ENCODE data around the gene TENT5C. TPM values are rescaled to one million over a fixed set of nuclear protein-coding genes. Genes with fewer than 3 reads are reported as not detected.

The TENT5C gene
- polyA plus RNA-seq, 1 donor (not counting 4 experiments of a cell fraction or from before 2014, with no cell fraction given) = 0.13 TPM

- dilution Hi-C loops (cut with MboI; ENCODE audit: extremely low pct_ligation_motif_present, low sequenced_read_pairs) = no loop called here
Observed at GRCh38 chr1:117648015-117648414, 42.2 kb downstream of the TENT5C start.

DNA sequence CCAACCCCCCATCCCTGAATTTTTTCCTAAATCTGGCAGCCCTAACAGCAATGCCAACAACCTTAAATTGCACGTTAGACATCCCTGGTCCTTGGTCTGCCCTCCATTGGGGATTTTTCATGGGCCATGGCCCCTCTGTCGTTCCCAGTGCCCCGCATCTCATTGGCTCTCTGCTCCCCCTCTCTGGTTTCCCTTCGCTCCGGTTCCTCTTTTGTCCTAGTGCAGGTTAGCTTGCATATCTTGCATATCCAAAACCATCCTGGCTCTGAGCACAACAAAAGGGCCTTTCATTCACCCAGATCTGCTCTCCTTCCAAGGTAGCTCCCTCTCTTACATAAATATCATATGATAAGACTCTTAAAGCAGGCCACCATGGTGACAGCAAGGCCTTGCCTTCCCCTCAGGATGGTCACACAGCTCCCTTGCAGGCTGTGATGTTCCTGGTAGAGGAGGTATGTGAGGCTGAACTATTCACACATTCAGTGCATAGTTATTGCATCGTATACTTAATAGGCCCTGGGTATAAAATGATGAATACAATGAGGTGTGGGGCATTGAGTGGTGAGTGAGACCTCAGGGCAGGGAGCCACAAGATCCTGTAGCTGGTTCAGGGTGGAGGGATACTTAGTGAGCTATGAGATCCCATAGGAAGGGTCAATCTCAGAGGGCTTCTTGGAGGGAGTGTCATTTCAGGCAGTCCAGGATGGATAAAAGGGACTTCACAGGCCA is 45.2 kb downstream of the TENT5C start:
- Histone ChIP-seq H3K9me3 (ENCODE audit: control insufficient read depth, low read depth, low read length) (no peaks in the 10 kb centered on the region), H3K4me3 (ENCODE audit: control insufficient read depth in 2 of 3, extremely low read depth in 1 of 3, insufficient read depth in 2 of 3, low read depth in 1 of 3, low read length in 3 of 3) (no peak overlapping the region), H3K27me3 (ENCODE audit: control insufficient read depth, extremely low read depth, insufficient read depth, low read length) (no peaks in the 10 kb centered on the region), H3K27ac (ENCODE audit: control insufficient read depth, insufficient read depth, low read length) (no peak overlapping the region), H3K9ac (ENCODE audit: control insufficient read depth, extremely low read depth, insufficient read depth, low read length) (no peak overlapping the region), H3K9me1 (ENCODE audit: control insufficient read depth, extremely low read depth, insufficient read depth, low read length) (no peaks in the 10 kb centered on the region), H3K79me2 (ENCODE audit: control insufficient read depth, insufficient read depth, low read length) (no peaks in the 10 kb centered on the region), H3K4me2 (ENCODE audit: control insufficient read depth, extremely low read depth, insufficient read depth, low read depth, low read length) (no peak overlapping the region), H3K36me3 (ENCODE audit: control insufficient read depth in 2 of 2, extremely low read depth in 1 of 2, insufficient read depth in 2 of 2, low read length in 2 of 2) (no peaks in the 10 kb centered on the region), H4K20me1 (ENCODE audit: control insufficient read depth, extremely low read depth, insufficient read depth, low read length) (no peaks in the 10 kb centered on the region), H3K4me1 (ENCODE audit: control insufficient read depth, extremely low read depth, insufficient read depth, low read length) (peaks cover 18% of the 10 kb centered on the region), H2AFZ (ENCODE audit: control insufficient read depth, low read length) (no peak overlapping the region)
- dilution Hi-C loops (cut with MboI; ENCODE audit: extremely low pct_ligation_motif_present, low sequenced_read_pairs) = no loop called here
- FAIRE-seq (no peak), DNase-seq (ENCODE audit: low read depth, low spot score) (no peak)
- TF ChIP-seq, protein P1, sequence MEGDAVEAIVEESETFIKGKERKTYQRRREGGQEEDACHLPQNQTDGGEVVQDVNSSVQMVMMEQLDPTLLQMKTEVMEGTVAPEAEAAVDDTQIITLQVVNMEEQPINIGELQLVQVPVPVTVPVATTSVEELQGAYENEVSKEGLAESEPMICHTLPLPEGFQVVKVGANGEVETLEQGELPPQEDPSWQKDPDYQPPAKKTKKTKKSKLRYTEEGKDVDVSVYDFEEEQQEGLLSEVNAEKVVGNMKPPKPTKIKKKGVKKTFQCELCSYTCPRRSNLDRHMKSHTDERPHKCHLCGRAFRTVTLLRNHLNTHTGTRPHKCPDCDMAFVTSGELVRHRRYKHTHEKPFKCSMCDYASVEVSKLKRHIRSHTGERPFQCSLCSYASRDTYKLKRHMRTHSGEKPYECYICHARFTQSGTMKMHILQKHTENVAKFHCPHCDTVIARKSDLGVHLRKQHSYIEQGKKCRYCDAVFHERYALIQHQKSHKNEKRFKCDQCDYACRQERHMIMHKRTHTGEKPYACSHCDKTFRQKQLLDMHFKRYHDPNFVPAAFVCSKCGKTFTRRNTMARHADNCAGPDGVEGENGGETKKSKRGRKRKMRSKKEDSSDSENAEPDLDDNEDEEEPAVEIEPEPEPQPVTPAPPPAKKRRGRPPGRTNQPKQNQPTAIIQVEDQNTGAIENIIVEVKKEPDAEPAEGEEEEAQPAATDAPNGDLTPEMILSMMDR (optimal IDR thresholded peaks at IDR 0.05 in 1 of 3, IDR thresholded peaks at IDR 0.05 in 1 of 3, conservative IDR thresholded peaks at IDR 0.05 in 1 of 3; ENCODE audit: extremely low read depth in 1 of 3, insufficient read depth in 2 of 3, low read length in 3 of 3) = no peak
- TF ChIP-seq EZH2 (IDR thresholded peaks at IDR 0.05; ENCODE audit: low read length) = no peak

More at GRCh38 chr1:117648015-117648414, 42.2 kb downstream of the TENT5C start:
- H3K27me3 ChIP-seq (ENCODE audit: control insufficient read depth, extremely low read depth, insufficient read depth, low read length) = no peaks in the 10 kb centered on the region
- DNase-seq (ENCODE audit: low read depth, low spot score) (no peak), FAIRE-seq (no peak)
- H3K79me2 ChIP-seq (ENCODE audit: control insufficient read depth, insufficient read depth, low read length) = no peaks in the 10 kb centered on the region
- H2AFZ ChIP-seq (ENCODE audit: control insufficient read depth, low read length) = no peak overlapping the region
- no peaks in the 10 kb centered on the region for H3K9me1 ChIP-seq (ENCODE audit: control insufficient read depth, extremely low read depth, insufficient read depth, low read length)
- H3K4me1 ChIP-seq (ENCODE audit: control insufficient read depth, extremely low read depth, insufficient read depth, low read length) = no peaks in the 10 kb centered on the region
- no peaks in the 10 kb centered on the region for H3K36me3 ChIP-seq (ENCODE audit: control insufficient read depth in 2 of 2, extremely low read depth in 1 of 2, insufficient read depth in 2 of 2, low read length in 2 of 2)
- H4K20me1 ChIP-seq (ENCODE audit: control insufficient read depth, extremely low read depth, insufficient read depth, low read length) = no peaks in the 10 kb centered on the region
- TF ChIP-seq, protein P1 (optimal IDR thresholded peaks at IDR 0.05 in 1 of 3, IDR thresholded peaks at IDR 0.05 in 1 of 3, conservative IDR thresholded peaks at IDR 0.05 in 1 of 3; ENCODE audit: extremely low read depth in 1 of 3, insufficient read depth in 2 of 3, low read length in 3 of 3) = no peak
- no peak for TF ChIP-seq EZH2 (IDR thresholded peaks at IDR 0.05; ENCODE audit: low read length)
- no peak overlapping the region for H3K4me2 ChIP-seq (ENCODE audit: control insufficient read depth, extremely low read depth, insufficient read depth, low read depth, low read length)
- no peak overlapping the region for H3K9ac ChIP-seq (ENCODE audit: control insufficient read depth, extremely low read depth, insufficient read depth, low read length)
- H3K27ac ChIP-seq (ENCODE audit: control insufficient read depth, insufficient read depth, low read length) = no peak overlapping the region
- no peaks in the 10 kb centered on the region for H3K9me3 ChIP-seq (ENCODE audit: control insufficient read depth, low read depth, low read length)
- no peak overlapping the region for H3K4me3 ChIP-seq (ENCODE audit: control insufficient read depth in 2 of 3, extremely low read depth in 1 of 3, insufficient read depth in 2 of 3, low read depth in 1 of 3, low read length in 3 of 3)
